MV-4-11 (cell line): Measurements from ENCODE around the gene FTO.
A peak's percentile ranks its signal among the peaks of the same experiment; 100 is the strongest.
"Not testable (repeated sequence)": the region's sequence is repeated elsewhere in the genome, so short reads cannot be mapped to it uniquely, and the experiment has no call there.

Experiments
- DNase-seq: peaks from one replicate; lab custom pipeline; 2025; lab: John Stamatoyannopoulos, UW

Gene FTO

GRCh38 chr16:54180421-54181359 is 476.7 kb downstream of the FTO start:
- DNase-seq: no peak

DNA sequence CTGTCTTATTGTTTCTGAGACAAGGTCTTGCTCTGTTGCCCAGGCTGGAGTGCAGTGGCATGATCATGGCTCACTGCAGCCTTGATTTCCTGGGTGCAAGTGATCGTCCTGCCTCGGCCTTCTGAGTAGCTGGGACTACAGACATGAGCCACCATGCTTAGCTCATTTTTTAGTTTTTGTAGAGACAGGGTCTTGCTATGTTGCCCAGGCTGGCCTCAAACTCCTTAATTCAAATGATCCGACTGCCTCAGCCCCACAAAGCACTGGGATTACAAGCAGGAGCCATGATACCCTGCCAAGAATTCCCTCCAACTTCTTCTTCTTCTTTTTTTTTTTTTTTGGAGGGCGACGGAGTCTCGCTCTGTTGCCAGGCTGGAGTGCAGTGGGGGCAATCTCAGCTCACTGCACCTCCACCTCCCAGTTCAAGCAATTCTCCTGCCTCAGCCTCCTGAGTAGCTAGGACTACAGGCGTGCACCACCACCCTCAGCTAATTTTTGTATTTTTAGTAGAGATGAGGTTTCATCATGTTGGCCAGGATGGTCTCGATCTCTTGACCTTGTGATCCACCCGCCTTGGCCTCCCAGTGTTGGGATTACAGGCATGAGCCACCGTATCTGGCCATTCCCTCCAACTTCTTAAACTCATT is 477.9 kb downstream of the FTO start:
- not testable (repeated sequence) for DNase-seq

- no peak for DNase-seq
Observed at GRCh38 chr16:54185045-54185444, 481.1 kb downstream of the FTO start.

- DNase-seq: no peak
Observed at GRCh38 chr16:54191163-54191562, 487.2 kb downstream of the FTO start.

DNA sequence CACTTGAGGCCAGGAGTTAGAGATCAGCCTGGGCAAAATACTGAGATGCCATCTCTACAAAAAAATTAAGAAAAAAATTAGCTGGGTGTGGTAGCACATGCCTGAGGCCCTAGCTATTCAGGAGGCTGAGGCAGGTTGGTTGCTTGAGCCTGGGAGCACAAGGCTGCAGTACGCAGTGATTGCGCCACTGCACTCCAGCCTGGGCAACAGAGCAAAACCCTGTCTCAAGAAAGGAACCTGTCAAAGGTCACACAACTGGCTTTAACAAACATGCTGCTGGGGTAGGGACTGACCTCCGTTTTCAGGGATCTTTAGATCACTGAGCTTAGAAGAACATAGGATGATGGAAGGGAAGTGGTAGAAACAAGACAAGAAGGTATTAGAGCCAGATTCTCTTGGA is 487.6 kb downstream of the FTO start:
- DNase-seq: no peak

- no peak for DNase-seq
Observed at GRCh38 chr16:54193013-54193664, 489.2 kb downstream of the FTO start.

DNA sequence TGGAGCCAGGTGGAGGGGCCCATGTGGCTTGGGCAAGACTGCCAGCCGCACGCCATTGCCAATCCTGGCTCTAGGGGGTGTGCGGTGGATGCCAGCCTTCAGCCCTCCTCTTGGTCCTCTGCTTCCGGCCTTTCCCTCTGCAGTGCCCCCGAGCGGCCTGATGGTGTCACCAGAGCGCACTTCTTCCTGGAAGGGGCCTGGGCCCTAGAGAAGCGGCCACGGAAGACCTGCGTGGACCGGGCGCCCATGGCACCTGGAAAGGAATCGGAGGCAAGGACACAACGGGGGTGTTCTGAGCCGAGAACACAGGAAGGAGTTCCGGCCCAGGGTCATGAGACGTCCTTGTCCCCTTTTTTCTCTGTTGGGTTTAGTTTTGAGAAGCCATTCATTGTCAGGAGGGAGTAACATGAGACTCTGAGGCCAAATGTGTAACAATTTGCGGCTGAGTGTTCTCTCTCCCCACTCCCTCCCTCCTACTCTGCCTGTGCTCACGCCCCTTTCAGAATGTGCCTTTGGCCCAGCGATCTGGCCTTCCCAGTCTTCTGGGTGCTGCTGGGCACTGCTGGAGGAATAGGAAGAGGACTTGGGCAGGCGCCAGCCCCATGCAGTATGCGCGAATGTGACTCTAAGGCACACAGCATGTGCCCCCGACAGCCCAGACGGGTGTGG is 489.8 kb downstream of the FTO start:
- peak; percentile 15 for DNase-seq

DNA sequence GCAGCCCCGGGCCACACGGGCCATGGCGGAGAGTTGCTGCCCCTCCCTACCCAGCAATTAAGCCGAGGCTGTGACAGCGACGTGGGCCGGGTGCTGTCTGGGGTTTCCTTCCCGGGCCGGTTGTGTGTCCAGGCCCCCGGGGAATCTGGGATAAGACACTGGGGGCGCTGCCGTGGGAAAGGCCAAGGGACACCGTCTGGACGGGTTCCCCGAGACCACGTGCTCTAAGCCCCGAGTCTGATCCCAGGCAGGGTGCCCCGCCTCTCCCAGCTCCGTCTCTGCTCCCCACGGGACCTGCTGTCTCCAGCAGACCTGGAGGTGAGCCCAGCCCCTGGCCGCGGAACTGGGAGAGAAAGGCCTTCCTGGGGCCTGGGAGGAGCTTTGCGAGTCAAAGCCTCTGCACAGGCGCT is 490.4 kb downstream of the FTO start:
- DNase-seq: no peak

- no peak for DNase-seq
Observed at GRCh38 chr16:54197758-54198157, 493.8 kb downstream of the FTO start.

- DNase-seq: no peak
Observed at GRCh38 chr16:54199487-54200160, 495.7 kb downstream of the FTO start.

DNA sequence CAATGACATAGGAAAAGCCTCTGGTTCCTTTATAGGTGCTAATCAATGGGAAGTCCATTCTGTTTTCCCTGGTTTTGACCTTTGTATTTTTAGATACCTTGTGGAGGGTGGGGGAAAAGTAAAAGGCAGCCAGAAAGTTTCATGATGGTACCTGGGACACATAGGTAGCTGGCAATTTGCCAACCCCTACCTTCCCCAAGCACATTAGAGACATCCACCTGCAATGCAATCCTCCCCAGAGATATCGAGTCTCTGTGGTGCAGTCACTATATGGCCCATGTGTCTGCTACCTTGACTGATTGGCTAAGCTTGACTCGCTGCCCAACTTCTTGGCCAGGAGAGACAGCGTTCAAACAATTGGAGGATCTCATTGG is 496.2 kb downstream of the FTO start:
- DNase-seq: no peak

- no peak for DNase-seq
Observed at GRCh38 chr16:54200720-54201119, 496.8 kb downstream of the FTO start.

DNA sequence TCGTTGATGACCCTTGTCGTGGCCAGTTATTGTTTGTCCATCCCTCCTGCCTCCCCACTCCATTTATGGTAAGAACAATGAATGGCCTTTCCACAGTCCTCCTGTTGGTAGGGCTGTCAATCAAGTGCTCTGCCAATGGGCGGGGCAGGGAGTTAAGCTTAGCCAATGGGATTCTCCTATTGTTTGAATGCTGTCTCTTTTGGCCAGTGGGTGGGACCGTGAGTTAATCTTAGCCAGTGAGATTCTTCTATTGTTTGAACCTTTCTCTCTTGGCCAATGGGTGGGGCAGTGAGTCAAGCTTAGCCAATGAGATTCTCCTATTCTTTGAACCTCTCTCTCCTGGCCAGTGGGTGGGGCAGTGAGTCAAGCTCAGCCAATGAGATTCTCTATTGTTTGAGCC is 497.2 kb downstream of the FTO start:
- no peak for DNase-seq
